LNCaP clone FGC (cell line): ENCODE results near the gene TLE5.
"Not testable (repeated sequence)": the region's sequence is repeated elsewhere in the genome, so short reads cannot be mapped to it uniquely, and the experiment has no call there.

Experiments
- DNase-seq: peaks from one replicate; pipeline ENCODE4 v3.0.0-alpha.2; 2011; ENCODE audit warnings: low read depth
- H3K4me3 ChIP-seq: 2 replicates; pipeline ENCODE4 v1.5.1; 2011; ENCODE audit warnings: mild to moderate bottlenecking, low read depth, low read length, control low read depth
- CTCF ChIP-seq: IDR thresholded peaks from 2 replicates; pipeline ENCODE4 v1.5.1; 2012; ENCODE audit warnings: mild to moderate bottlenecking; ENCODE audit not compliant: control insufficient read depth, insufficient read depth; ENCODE audit errors: extremely low read depth

Gene TLE5

GRCh38 chr19:3019211-3019854, 43.0 kb downstream of the TLE5 start:
- H3K4me3 ChIP-seq: no peak overlapping the region
- DNase-seq: no peak

GRCh38 chr19:3017923-3018322, 44.4 kb downstream of the TLE5 start:
- DNase-seq: no peak
- TF ChIP-seq CTCF: no peak
- H3K4me3 ChIP-seq: no peak overlapping the region

More at GRCh38 chr19:3019211-3019854, 43.0 kb downstream of the TLE5 start:
- no peak for TF ChIP-seq CTCF

- no peak overlapping the region for H3K4me3 ChIP-seq
- DNase-seq: no peak
- TF ChIP-seq CTCF: no peak
These were observed 46.9 kb downstream of the TLE5 start for GRCh38 chr19:3015126-3016057.

GRCh38 chr19:3014135-3014534, 48.2 kb downstream of the TLE5 start:
- DNase-seq: no peak
- no peak overlapping the region for H3K4me3 ChIP-seq
- no peak for TF ChIP-seq CTCF

GRCh38 chr19:3013263-3013725, 49.0 kb downstream of the TLE5 start:
- DNase-seq: no peak
- no peak overlapping the region for H3K4me3 ChIP-seq
- TF ChIP-seq CTCF: no peak

- no peak for TF ChIP-seq CTCF
- DNase-seq: no peak
- H3K4me3 ChIP-seq: no peak overlapping the region
These were observed 49.6 kb downstream of the TLE5 start for GRCh38 chr19:3012621-3013262.

- not testable (repeated sequence) for DNase-seq, H3K4me3 ChIP-seq
These were observed 50.2 kb downstream of the TLE5 start for GRCh38 chr19:3012059-3012458.
